HEK293 (cell line): ENCODE data around the gene CCNYL1.
"Not testable (repeated sequence)": the region's sequence is repeated elsewhere in the genome, so short reads cannot be mapped to it uniquely, and the experiment has no call there.

Experiments used
- CTCF ChIA-PET: fragments of 350-600 bp; formaldehyde crosslinking; extraction: SDS; loops from one replicate; lab custom pipeline; 2021; ENCODE audit warnings: antibody characterized with exemption; lab: Yijun Ruan, JAX
- POLR2A ChIA-PET: fragments of 300-600 bp; formaldehyde crosslinking; extraction: SDS; loops from one replicate; lab custom pipeline; 2020; ENCODE audit warnings: antibody characterized with exemption, inconsistent platforms; lab: Yijun Ruan, JAX
- H3K27ac ChIP-seq: fragments of 200-500 bp; sonication (Bioruptor generic); 2 replicates; pipeline ENCODE4 v1.5.1; 2014; ENCODE audit warnings: low read depth, low read length, control low read depth, inconsistent platforms; ENCODE audit errors: extremely low read depth
- H3K36me3 ChIP-seq, 2 experiments: fragments of 200-500 bp in 1 of 2; sonication (Bioruptor generic) in 1 of 2; 1 replicate in 1 of 2; 2 replicates in 1 of 2; pipeline ENCODE4 v1.5.1; 2014 to 2017; ENCODE audit warnings: inconsistent platforms in 2 of 2, low read length in 2 of 2; ENCODE audit not compliant: control insufficient read depth in 2 of 2, insufficient read depth in 1 of 2
- H3K4me1 ChIP-seq: fragments of 200-500 bp; sonication (Bioruptor generic); 2 replicates; pipeline ENCODE4 v1.5.1; 2014; ENCODE audit warnings: mild to moderate bottlenecking, low read length, inconsistent platforms; ENCODE audit not compliant: control insufficient read depth, insufficient read depth
- H3K4me3 ChIP-seq: 2 replicates; pipeline ENCODE4 v1.5.1; 2011; ENCODE audit warnings: low read depth, mild to moderate bottlenecking, control low read depth, low read length, moderate library complexity
- H3K9me3 ChIP-seq: fragments of 200-500 bp; sonication (Bioruptor generic); 2 replicates; pipeline ENCODE4 v1.5.1; 2014; ENCODE audit warnings: low read depth, low read length, inconsistent platforms; ENCODE audit not compliant: control insufficient read depth, insufficient read depth
- KLF10 ChIP-seq: fragments of 450-650 bp; IDR thresholded peaks from 2 replicates; pipeline ENCODE4 v1.5.1; 2018; ENCODE audit warnings: missing biosample characterization, mild to moderate bottlenecking, missing genetic modification characterization
- OSR2 ChIP-seq: fragments of 450-650 bp; formaldehyde crosslinking; IDR thresholded peaks from 2 replicates; pipeline ENCODE4 v1.5.1; 2016; ENCODE audit warnings: missing biosample characterization, missing genetic modification characterization
- PRDM1 ChIP-seq: fragments of 450-650 bp; formaldehyde crosslinking; IDR thresholded peaks from 2 replicates; pipeline ENCODE4; 2016; ENCODE audit warnings: missing biosample characterization, missing genetic modification characterization
- ZBTB17 ChIP-seq: fragments of 450-650 bp; formaldehyde crosslinking; IDR thresholded peaks from 2 replicates; pipeline ENCODE4 v1.5.1; 2016; ENCODE audit warnings: missing biosample characterization, missing genetic modification characterization
- ZBTB26 ChIP-seq: fragments of 450-650 bp; formaldehyde crosslinking; optimal IDR thresholded peaks from 2 replicates; pipeline ENCODE3; 2016; ENCODE audit warnings: missing biosample characterization, mild to moderate bottlenecking, missing genetic modification characterization
- ZBTB44 ChIP-seq: fragments of 450-650 bp; IDR thresholded peaks from 2 replicates; pipeline ENCODE4 v1.5.1; 2018; ENCODE audit warnings: missing biosample characterization, mild to moderate bottlenecking, missing genetic modification characterization
- ZFP41 ChIP-seq: fragments of 450-650 bp; formaldehyde crosslinking; IDR thresholded peaks from 2 replicates; pipeline ENCODE4 v1.5.1; 2016; ENCODE audit warnings: missing biosample characterization, missing genetic modification characterization, borderline replicate concordance
- ZNF121 ChIP-seq: fragments of 450-650 bp; formaldehyde crosslinking; IDR thresholded peaks from 2 replicates; pipeline ENCODE4 v1.5.1; 2016; ENCODE audit warnings: missing biosample characterization, missing genetic modification characterization
- ZNF157 ChIP-seq: fragments of 450-650 bp; formaldehyde crosslinking; IDR thresholded peaks from 2 replicates; pipeline ENCODE4 v1.5.1; 2016; ENCODE audit warnings: missing biosample characterization, missing genetic modification characterization
- ZNF169 ChIP-seq: fragments of 450-650 bp; formaldehyde crosslinking; IDR thresholded peaks from 2 replicates; pipeline ENCODE4 v1.5.1; 2016; ENCODE audit warnings: missing biosample characterization, missing genetic modification characterization
- ZNF184 ChIP-seq: fragments of 450-650 bp; IDR thresholded peaks from 2 replicates; pipeline ENCODE4 v1.5.1; 2018; ENCODE audit warnings: missing biosample characterization, mild to moderate bottlenecking, missing genetic modification characterization
- ZNF366 ChIP-seq: fragments of 450-650 bp; formaldehyde crosslinking; conservative IDR thresholded peaks from 2 replicates; pipeline ENCODE4 v1.5.1; 2016; ENCODE audit warnings: missing biosample characterization, missing genetic modification characterization
- ZNF426 ChIP-seq: fragments of 450-650 bp; formaldehyde crosslinking; IDR thresholded peaks from 2 replicates; pipeline ENCODE4 v1.5.1; 2017; ENCODE audit warnings: missing biosample characterization, missing genetic modification characterization, mild to moderate bottlenecking, inconsistent platforms, moderate library complexity
- ZNF623 ChIP-seq: fragments of 450-650 bp; formaldehyde crosslinking; IDR thresholded peaks from 2 replicates; pipeline ENCODE4 v1.5.1; 2016; ENCODE audit warnings: missing biosample characterization, missing genetic modification characterization
- ZNF670 ChIP-seq: fragments of 450-650 bp; formaldehyde crosslinking; IDR thresholded peaks from 2 replicates; pipeline ENCODE4 v1.5.1; 2016; ENCODE audit warnings: missing biosample characterization, missing genetic modification characterization, low read depth
- ZNF707 ChIP-seq: fragments of 450-650 bp; formaldehyde crosslinking; IDR thresholded peaks from 2 replicates; pipeline ENCODE4 v1.5.1; 2016; ENCODE audit warnings: missing biosample characterization, missing genetic modification characterization
- ZNF747 ChIP-seq: fragments of 450-650 bp; formaldehyde crosslinking; IDR thresholded peaks from 2 replicates; pipeline ENCODE4 v1.5.1; 2016; ENCODE audit warnings: missing biosample characterization, missing genetic modification characterization
- TF ChIP-seq, protein P1 (sequence below): fragments of 450-650 bp; formaldehyde crosslinking; IDR thresholded peaks from 2 replicates; pipeline ENCODE4 v1.5.1; 2016; ENCODE audit warnings: missing biosample characterization, missing genetic modification characterization
- TF ChIP-seq, protein P2 (sequence below): fragments of 450-650 bp; formaldehyde crosslinking; IDR thresholded peaks from 2 replicates; pipeline ENCODE4 v1.5.1; 2017; ENCODE audit warnings: missing biosample characterization, missing genetic modification characterization

CCNYL1 gene

GRCh38 chr2:207683879-207684627 is 27.4 kb upstream of the CCNYL1 start (continued):
- no peak for TF ChIP-seq ZBTB26 (tag by site-specific recombination)
- TF ChIP-seq ZNF707 = no peak
- no peak for TF ChIP-seq ZNF169 (tag by site-specific recombination)
- TF ChIP-seq ZNF121 = no peak
- TF ChIP-seq ZBTB44 (tag by site-specific recombination) = peak; percentile 83
- TF ChIP-seq KLF10 (tag by site-specific recombination) = peak; percentile 87
- peak; percentile 39; the same call in 1 of the 2 replicates for TF ChIP-seq ZNF623 (tag by site-specific recombination)
- no peak for TF ChIP-seq ZNF747 (tag by site-specific recombination)
- TF ChIP-seq ZNF426 (tag by site-specific recombination) = no peak; the same call in 1 of the 2 replicates
- no peak for TF ChIP-seq ZFP41 (tag by site-specific recombination)
- TF ChIP-seq, protein P1, sequence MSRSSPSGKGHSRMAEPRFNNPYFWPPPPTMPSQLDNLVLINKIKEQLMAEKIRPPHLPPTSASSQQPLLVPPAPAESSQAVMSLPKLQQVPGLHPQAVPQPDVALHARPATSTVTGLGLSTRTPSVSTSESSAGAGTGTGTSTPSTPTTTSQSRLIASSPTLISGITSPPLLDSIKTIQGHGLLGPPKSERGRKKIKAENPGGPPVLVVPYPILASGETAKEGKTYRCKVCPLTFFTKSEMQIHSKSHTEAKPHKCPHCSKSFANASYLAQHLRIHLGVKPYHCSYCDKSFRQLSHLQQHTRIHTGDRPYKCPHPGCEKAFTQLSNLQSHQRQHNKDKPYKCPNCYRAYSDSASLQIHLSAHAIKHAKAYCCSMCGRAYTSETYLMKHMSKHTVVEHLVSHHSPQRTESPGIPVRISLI (tag by site-specific recombination) = peak; percentile 81; the same call in 1 of the 2 replicates
- peak; percentile 42; the same call in 1 of the 2 replicates for TF ChIP-seq ZNF184

DNA sequence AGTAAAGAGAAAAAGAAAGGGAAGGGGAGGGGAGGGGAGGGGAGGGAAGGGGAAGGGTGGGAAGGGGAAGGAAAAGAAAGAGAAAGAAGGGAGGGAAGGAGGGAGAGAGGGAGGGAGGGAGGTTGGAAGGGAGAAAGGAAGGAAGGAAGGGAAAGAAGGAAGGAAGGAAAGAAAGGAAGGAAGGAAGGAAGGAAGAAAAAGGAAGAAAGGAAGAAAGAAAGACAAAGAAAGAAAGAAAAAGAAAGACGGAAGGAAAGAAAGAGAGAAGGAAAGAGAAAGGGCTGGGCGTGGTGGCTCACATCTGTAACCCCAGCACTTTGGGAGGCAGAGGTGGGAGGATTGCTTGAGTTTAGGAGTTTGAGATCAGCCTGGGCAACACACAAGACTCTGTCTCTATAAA is 24.6 kb upstream of the CCNYL1 start:
- Histone ChIP-seq H3K27ac (no peak overlapping the region), H3K4me1 (peaks cover 10% of the 10 kb centered on the region), H3K36me3 (no peaks in the 10 kb centered on the region), H3K9me3 (no peaks in the 10 kb centered on the region), H3K4me3 (no peak overlapping the region)
- ChIA-PET POLR2A (interaction anchor here (2.4 kb wide), 1 partner anchor 25 kb away, joined by 7 read pairs; the partner anchor contains the start of gene CCNYL1), CTCF (interaction anchor here (0.6 kb wide), 2 partner anchors 12 to 381 kb away, joined by 4 to 5 read pairs; no protein-coding TSS in a partner anchor)
- TF ChIP-seq ZBTB17 (0 out of 2 replicates have a peak, but pooled peaks have one; percentile 10), ZNF366 (tag by site-specific recombination) (peak; percentile 97), PRDM1 (tag by site-specific recombination) (peak; percentile 69), ZNF157 (tag by site-specific recombination) (no peak)

DNA sequence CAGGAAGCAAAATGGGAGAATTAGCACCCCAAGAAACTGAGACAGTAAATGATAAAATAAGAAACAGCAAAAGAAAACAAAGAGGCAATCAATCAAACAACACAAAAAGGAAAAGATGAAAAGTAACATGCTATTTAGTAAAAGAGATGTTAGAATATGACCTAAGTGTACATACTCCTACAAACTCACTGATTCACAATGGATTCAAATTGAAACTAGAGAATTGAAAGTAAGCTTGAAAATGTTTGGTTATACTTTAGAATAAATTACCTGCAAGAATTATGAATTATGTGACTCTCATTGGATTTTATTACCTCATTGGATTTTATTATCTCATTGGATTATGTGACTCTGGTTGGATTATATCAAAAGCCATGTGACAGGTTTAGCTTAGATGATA is 22.8 kb upstream of the CCNYL1 start:
- Histone ChIP-seq H3K4me1 (peaks cover 7% of the 10 kb centered on the region), H3K9me3 (no peaks in the 10 kb centered on the region), H3K4me3 (no peak overlapping the region), H3K27ac (no peak overlapping the region), H3K36me3 (no peaks in the 10 kb centered on the region)
- ChIA-PET CTCF (interaction anchor here (0.8 kb wide), 1 partner anchor 62 kb away, joined by 4 read pairs; no protein-coding TSS in a partner anchor), POLR2A (no interaction called here)
- TF ChIP-seq, protein P2, sequence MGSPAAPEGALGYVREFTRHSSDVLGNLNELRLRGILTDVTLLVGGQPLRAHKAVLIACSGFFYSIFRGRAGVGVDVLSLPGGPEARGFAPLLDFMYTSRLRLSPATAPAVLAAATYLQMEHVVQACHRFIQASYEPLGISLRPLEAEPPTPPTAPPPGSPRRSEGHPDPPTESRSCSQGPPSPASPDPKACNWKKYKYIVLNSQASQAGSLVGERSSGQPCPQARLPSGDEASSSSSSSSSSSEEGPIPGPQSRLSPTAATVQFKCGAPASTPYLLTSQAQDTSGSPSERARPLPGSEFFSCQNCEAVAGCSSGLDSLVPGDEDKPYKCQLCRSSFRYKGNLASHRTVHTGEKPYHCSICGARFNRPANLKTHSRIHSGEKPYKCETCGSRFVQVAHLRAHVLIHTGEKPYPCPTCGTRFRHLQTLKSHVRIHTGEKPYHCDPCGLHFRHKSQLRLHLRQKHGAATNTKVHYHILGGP = no peak
- TF ChIP-seq ZNF670 (no peak), OSR2 (tag by site-specific recombination) (0 out of 2 replicates have a peak, but pooled peaks have one; percentile 9)

GRCh38 chr2:207690845-207691461 is 20.5 kb upstream of the CCNYL1 start:
- H3K36me3 ChIP-seq, POLR2A ChIA-PET, H3K4me3 ChIP-seq, H3K9me3 ChIP-seq, H3K27ac ChIP-seq, H3K4me1 ChIP-seq: not testable (repeated sequence)
- CTCF ChIA-PET = interaction anchor here (0.6 to 3.4 kb wide), 4 partner anchors 10 to 32 kb away, joined by 4 to 50 read pairs (median 6); no protein-coding TSS in a partner anchor
